ENCODE results near the gene ASB9. TPM values are rescaled to one million over a fixed set of nuclear protein-coding genes. Genes with fewer than 3 reads are reported as not detected.

Gene ASB9
- total and polyA plus RNA-seq, 2 of the 8 experiments (the other 6 are each of a cell fraction or from before 2014, with no cell fraction given) = 0.54 to 1.2 TPM

DNA sequence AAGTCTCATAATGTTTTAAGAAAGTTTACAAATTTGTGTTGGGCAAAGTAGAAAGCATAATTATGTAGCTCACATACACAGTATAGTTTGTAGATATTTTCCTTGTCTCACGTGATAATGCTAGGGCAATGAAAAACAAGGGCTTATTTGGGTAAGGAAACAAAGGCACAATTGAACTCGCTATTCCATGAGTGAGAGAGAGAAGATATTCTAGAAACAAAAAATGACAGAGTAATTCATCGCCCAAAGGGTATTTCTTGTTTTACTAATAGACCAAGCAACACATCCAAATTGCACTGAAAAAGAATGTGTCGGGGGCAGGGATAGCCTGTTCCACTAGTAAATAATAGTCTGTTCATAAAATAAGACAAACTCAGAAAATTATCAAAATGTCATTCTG lies 49.2 kb upstream of the ASB9 start:
- H3K14ac ChIP-seq (ENCODE audit: insufficient read length) = no peak overlapping the region
- ChIA-PET POLR2A (ENCODE audit: partially characterized antibody) (no interaction called here), CTCF (ENCODE audit: partially characterized antibody) (interaction anchor here (0.8 kb wide), 1 partner anchor 29 kb away, joined by 4 read pairs; no protein-coding TSS in a partner anchor)
- H3K18ac ChIP-seq (ENCODE audit: extremely low read depth, low read length) = no peak overlapping the region
- H2BK5ac ChIP-seq (ENCODE audit: low read depth, low read length) = no peak overlapping the region
- no peaks in the 10 kb centered on the region for H3K79me1 ChIP-seq (ENCODE audit: low read depth, low read length)
- peaks cover 0 to 17% (median 5%) of the 10 kb centered on the region in 4 experiments; a peak in 4 of 8 replicates for H3K36me3 ChIP-seq (ENCODE audit: control insufficient read depth in 2 of 4, insufficient read depth in 4 of 4, low read length in 3 of 4)
- H2BK12ac ChIP-seq (ENCODE audit: low read depth, low read length) = no peak overlapping the region
- H4K8ac ChIP-seq (ENCODE audit: extremely low read depth, insufficient read depth, low read length) = no peak overlapping the region
- no peak overlapping the region for H3K4me2 ChIP-seq (ENCODE audit: insufficient read depth in 1 of 2, low read depth in 2 of 2, low read length in 2 of 2)
- no peaks in the 10 kb centered on the region for H3K23me2 ChIP-seq (ENCODE audit: low read depth, low read length)
- no peak overlapping the region for H3K4me3 ChIP-seq (ENCODE audit: extremely low read depth in 1 of 4, insufficient read depth in 2 of 4, low read depth in 3 of 4, low read length in 4 of 4)
- no peak overlapping the region for H3K9ac ChIP-seq (replicated peaks in 1 of 4; ENCODE audit: extremely low read depth in 1 of 4, low read depth in 3 of 4, low read length in 3 of 4)
- TF ChIP-seq SP1 (IDR thresholded peaks at IDR 0.05; ENCODE audit: low read depth, low read length) (no peak), CBX5 (IDR thresholded peaks at IDR 0.05; ENCODE audit: low read depth, low read length) (no peak), SIRT6 (IDR thresholded peaks at IDR 0.05; ENCODE audit: low read length) (no peak), TAF7 (optimal IDR thresholded peaks at IDR 0.05; ENCODE audit: borderline replicate concordance, low read depth, low read length) (no peak), RFX5 (IDR thresholded peaks at IDR 0.05; ENCODE audit: borderline replicate concordance, low read depth, low read length) (no peak), MAFK (IDR thresholded peaks at IDR 0.05; ENCODE audit: low read depth, low read length) (no peak), TCF12 (IDR thresholded peaks at IDR 0.05; ENCODE audit: low read depth, low read length) (no peak), JUN (IDR thresholded peaks at IDR 0.05; ENCODE audit: low read depth, low read length) (no peak), EZH2 (IDR thresholded peaks at IDR 0.05; ENCODE audit: low read depth, low read length, severe bottlenecking) (no peak), POLR2AphosphoS5 (IDR thresholded peaks at IDR 0.05; ENCODE audit: low read depth, low read length) (no peak), TBP (IDR thresholded peaks at IDR 0.05; ENCODE audit: low read depth, low read length) (no peak)
- H4K5ac ChIP-seq (ENCODE audit: insufficient read length, low read depth, low read length) = no peak overlapping the region
- H2BK120ac ChIP-seq (replicated peaks; ENCODE audit: low read depth, low read length) = no peak overlapping the region
- H4K20me1 ChIP-seq (replicated peaks in 1 of 2; ENCODE audit: control insufficient read depth in 1 of 2, insufficient read depth in 2 of 2, low read length in 2 of 2) = no peaks in the 10 kb centered on the region
- H2BK20ac ChIP-seq (ENCODE audit: low read length) = no peak overlapping the region
- 88% methylated on average over 4 of the region's 4 CpGs; no CpG with 5 or more reads in 1 of the 2 experiments for WGBS, 2 experiments (ENCODE audit: extremely low coverage in 1 of 2, insufficient coverage in 1 of 2, insufficient read length in 1 of 2, insufficient replicate concordance in 2 of 2, low coverage in 1 of 2, low lambda C conversion rate in 2 of 2, missing lambda C conversion rate in 1 of 2)
- no peak overlapping the region for H3K56ac ChIP-seq (replicated peaks; ENCODE audit: insufficient read length, low read depth, low read length)
- H3K79me2 ChIP-seq (ENCODE audit: control insufficient read depth in 1 of 2, insufficient read depth in 2 of 2, low read length in 2 of 2) = no peaks in the 10 kb centered on the region
- FAIRE-seq = no peak
- no peak overlapping the region for H3K4ac ChIP-seq (replicated peaks; ENCODE audit: insufficient read length, low read depth, low read length)
- H3K9me3 ChIP-seq (ENCODE audit: insufficient read depth in 2 of 2, low read depth in 1 of 2, low read length in 1 of 2) = no peaks in the 10 kb centered on the region
- no peak overlapping the region for H3K27ac ChIP-seq (ENCODE audit: low read depth, low read length)
- H2BK15ac ChIP-seq (ENCODE audit: low read length) = no peak overlapping the region
- H4K91ac ChIP-seq (replicated peaks; ENCODE audit: insufficient read length, low read length) = no peak overlapping the region
- no peak overlapping the region for H2AK5ac ChIP-seq (ENCODE audit: low read depth, low read length)
- no peaks in the 10 kb centered on the region for H3K27me3 ChIP-seq (replicated peaks in 1 of 4; ENCODE audit: control insufficient read depth in 3 of 4, extremely low read depth in 1 of 4, insufficient read depth in 3 of 4, low read length in 3 of 4)
- no peaks in the 10 kb centered on the region for H3K4me1 ChIP-seq (replicated peaks in 1 of 4; ENCODE audit: control insufficient read depth in 3 of 4, insufficient read depth in 4 of 4, low read length in 3 of 4)
- DNase-seq (ENCODE audit: low read depth in 1 of 2, low spot score in 2 of 2) = no peak
- H2AFZ ChIP-seq (ENCODE audit: low read length) = no peak overlapping the region
- H3K23ac ChIP-seq (ENCODE audit: insufficient read length) = no peak overlapping the region
